Gastroesophageal sphincter (tissue), 3 donors: ENCODE measurements around the gene MATK.

Source experiments
- EP300 ChIP-seq: sonication (generic); formaldehyde crosslinking; IDR thresholded peaks from one replicate; pipeline ENCODE4 v1.6.1; 2017; ENCODE audit warnings: antibody characterized with exemption, mild to moderate bottlenecking
- POLR2A ChIP-seq, 2 donors: fragments of 450-650 bp; IDR thresholded peaks; one replicate each; pipeline ENCODE4 v1.6.1; 2017; ENCODE audit warnings: antibody characterized with exemption in 2 of 2, mild to moderate bottlenecking in 2 of 2, moderate library complexity in 1 of 2
- POLR2AphosphoS5 ChIP-seq: sonication (generic); formaldehyde crosslinking; IDR thresholded peaks from one replicate; pipeline ENCODE4 v1.6.1; 2017; ENCODE audit warnings: antibody characterized with exemption
- TF ChIP-seq, protein P1 (sequence below), 4 experiments: fragments of 200-600 bp in 2 of 4; fragments of 450-650 bp in 2 of 4; sonication (generic) in 1 of 4; IDR thresholded peaks; one replicate each; pipeline ENCODE4 v1.5.1; 2017 to 2019; ENCODE audit warnings: antibody characterized with exemption in 4 of 4, mild to moderate bottlenecking in 2 of 4, moderate library complexity in 2 of 4

DNA sequence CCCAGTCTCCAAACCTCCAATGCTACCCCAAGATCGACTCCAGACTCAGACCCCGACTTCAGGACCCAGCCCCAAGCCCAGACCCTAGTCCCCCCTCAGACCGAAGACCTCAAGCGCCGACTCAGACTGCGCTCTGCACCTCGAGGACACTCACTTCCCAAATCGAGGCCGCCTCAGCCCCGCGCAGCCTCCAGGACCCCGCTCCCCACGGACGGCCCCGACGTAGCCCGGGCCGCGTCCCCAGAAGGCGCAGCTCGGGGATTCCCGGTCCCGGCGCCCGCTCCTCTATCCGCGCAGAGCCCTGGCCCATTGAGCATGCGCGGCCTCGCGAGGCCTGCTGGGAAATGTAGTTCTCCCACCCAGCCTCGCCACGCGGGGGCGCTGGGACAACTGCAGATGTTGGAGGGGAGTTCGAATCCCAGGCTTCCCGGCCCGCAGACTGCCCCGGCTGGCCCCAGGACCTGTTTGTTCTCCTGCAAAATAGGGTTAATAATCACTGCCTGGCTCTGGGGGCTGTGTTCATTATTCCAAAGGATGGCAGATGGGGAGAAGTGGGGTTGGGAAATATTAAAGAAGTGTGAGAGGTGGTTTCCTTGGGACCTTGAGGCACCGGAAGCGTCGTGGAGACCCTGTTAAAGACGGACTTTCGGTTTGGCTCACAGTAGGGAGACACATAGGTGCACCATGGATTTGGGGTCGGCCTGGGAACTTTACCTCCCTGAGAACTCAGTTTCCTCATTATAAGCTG is 24.6 kb downstream of the MATK start, which contains the start of gene APBA3:
- TF ChIP-seq, protein P1, sequence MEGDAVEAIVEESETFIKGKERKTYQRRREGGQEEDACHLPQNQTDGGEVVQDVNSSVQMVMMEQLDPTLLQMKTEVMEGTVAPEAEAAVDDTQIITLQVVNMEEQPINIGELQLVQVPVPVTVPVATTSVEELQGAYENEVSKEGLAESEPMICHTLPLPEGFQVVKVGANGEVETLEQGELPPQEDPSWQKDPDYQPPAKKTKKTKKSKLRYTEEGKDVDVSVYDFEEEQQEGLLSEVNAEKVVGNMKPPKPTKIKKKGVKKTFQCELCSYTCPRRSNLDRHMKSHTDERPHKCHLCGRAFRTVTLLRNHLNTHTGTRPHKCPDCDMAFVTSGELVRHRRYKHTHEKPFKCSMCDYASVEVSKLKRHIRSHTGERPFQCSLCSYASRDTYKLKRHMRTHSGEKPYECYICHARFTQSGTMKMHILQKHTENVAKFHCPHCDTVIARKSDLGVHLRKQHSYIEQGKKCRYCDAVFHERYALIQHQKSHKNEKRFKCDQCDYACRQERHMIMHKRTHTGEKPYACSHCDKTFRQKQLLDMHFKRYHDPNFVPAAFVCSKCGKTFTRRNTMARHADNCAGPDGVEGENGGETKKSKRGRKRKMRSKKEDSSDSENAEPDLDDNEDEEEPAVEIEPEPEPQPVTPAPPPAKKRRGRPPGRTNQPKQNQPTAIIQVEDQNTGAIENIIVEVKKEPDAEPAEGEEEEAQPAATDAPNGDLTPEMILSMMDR (IDR thresholded peaks at IDR 0.05): peak in 3 of 4 experiments; percentile 80 to 88 (median 81)
- no peak for TF ChIP-seq EP300
- peak; percentile 62 to 75 for TF ChIP-seq POLR2A (IDR thresholded peaks at IDR 0.05)
- peak; percentile 82 for TF ChIP-seq POLR2AphosphoS5
